HuH-7 (cell line): ENCODE results near the gene CCDC110.
A peak's percentile ranks its signal among the peaks of the same experiment; 100 is the strongest.

Source experiments
- DNase-seq: peaks from one replicate; pipeline ENCODE4 v3.0.0; 2011; ENCODE audit warnings: low spot score

CCDC110 gene

DNA sequence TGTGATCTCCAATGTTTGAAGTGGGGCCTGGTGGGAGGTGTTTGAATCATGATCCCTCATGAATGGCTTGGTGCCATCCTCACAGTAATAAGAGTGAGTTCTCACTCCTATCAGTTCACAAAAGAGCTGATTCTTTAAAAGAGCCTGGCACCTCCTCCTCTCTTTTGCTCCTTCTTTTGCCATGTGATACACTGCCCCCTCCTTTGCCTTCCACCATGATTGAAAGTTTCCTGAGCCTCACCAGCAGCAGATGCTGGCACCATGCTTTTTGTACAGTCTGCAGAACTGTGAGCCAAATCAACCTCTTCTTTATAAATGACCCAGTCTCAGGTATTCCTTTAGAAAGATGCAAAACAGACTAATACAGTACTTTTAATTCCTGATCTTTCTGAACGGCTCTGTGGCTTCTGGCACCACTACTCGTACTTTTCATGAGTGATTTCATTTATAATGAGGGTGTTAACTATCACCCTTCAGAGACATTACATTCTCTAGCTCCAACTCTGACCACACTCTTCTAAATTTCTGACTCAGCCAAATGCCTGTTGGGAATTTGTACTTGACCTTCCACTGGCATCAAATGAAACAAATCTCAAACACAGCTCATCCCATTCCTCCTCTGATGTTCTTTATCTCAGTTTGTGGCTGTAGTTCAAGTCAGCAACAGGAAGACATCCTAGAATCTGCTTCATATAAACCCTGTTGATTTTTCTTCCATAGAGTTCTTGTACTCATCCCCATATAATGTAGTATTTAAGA lies 50.0 kb downstream of the CCDC110 start:
- DNase-seq, result no peak

DNA sequence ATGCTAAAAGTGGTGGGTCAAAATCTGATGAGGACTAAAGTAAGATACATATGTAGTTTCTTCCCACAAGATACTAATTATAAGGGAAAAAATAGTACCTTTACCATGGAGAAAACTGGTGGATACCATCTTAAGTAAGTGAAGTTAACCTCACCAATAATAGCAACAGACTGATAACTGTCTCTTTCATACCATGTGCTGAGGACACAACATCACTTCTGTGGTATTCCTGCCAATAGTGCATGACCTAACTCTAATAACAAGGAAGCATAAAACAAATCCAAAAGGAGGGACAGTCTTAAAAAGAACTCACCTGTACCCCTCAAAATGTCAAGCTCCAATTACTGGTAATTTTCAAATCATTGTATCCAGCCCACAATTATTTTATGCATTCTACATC lies 54.6 kb downstream of the CCDC110 start:
- no peak for DNase-seq

DNA sequence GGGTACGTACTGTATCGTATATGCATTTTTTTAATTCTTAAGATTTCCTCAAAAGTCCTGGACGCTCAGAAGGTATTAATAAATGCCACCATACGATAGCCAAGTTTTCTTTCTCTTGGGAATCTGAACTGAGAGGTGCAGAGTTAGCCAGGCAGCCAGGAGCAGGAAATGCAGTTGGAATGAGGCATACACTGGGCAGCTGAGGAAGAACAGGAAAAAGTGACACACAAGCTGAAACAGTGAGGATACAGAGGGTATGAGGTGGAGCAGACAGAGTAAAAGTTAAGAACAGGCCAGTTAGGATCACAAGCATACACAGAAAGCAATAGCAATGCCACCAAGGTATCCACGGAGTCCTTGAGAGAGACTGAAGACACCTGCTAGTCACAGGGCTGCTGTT lies 59.1 kb downstream of the CCDC110 start:
- no peak for DNase-seq

DNA sequence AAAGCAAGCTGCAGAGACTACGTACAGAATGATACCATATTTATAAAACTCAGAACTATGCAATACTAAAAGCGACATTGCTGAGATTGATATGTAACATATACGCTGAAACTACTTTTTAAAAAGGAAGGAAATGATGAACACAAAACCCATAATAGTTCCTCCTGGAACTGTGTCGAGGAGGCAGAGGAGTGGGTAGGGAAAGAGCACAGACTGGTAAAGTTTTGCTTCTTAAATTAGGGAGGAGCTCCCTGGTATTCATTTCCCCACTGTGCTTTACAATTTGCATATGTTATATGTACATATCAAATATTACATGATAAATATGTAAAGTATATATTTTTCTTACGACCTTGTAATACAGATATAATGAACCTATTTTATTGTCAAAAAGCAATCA lies 59.7 kb downstream of the CCDC110 start:
- no peak for DNase-seq

- no peak for DNase-seq
These were observed 63.1 kb downstream of the CCDC110 start for GRCh38 chr4:185408432-185408831.

GRCh38 chr4:185405296-185405999 lies 66.1 kb downstream of the CCDC110 start:
- DNase-seq, result no peak

DNA sequence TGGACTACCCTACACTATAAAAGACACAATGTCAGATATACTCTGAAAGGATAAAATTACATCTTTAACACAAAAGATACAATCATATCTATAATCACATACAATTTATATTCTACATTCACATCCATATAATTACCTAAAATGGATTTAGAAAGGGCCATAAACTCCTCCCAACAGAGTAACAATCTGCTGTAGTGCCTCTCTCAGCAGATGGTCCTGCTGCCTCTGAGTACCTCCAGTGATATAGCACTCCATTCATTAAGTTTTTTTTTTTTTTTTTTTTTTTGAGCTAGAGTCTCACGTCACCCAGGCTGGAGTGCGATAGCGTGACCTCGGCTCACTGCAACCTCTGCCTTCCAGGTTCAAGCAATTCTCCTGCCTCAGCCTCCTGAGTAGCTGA lies 67.5 kb downstream of the CCDC110 start:
- no peak for DNase-seq

GRCh38 chr4:185399466-185399865 lies 72.1 kb downstream of the CCDC110 start:
- no peak for DNase-seq

DNA sequence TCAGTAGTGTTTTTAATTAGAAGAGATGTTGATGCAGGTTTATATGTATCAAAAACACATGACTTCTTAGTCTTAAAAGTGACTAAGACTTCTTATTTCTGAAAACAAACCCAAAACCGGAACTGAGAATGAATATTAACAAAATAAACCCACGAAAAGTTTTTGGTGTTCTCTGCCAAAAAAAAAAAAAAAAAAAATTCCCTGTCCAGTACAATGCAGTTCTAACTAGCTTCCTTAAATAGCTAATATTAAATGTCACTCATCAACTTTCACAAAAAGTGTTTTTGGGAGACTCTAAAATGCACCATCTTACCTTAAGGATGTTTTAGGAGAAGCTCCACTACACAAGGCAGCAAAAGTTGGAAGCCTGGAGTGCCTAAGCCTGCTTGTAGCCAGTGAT lies 72.9 kb downstream of the CCDC110 start:
- no peak for DNase-seq

GRCh38 chr4:185396724-185397385 lies 74.7 kb downstream of the CCDC110 start, which contains the start of gene ANKRD37:
ANKRD37 (plus strand) TSS chr4:185396841; CDS start chr4:185396924, 83 bp downstream.
- DNase-seq, result no peak

DNA sequence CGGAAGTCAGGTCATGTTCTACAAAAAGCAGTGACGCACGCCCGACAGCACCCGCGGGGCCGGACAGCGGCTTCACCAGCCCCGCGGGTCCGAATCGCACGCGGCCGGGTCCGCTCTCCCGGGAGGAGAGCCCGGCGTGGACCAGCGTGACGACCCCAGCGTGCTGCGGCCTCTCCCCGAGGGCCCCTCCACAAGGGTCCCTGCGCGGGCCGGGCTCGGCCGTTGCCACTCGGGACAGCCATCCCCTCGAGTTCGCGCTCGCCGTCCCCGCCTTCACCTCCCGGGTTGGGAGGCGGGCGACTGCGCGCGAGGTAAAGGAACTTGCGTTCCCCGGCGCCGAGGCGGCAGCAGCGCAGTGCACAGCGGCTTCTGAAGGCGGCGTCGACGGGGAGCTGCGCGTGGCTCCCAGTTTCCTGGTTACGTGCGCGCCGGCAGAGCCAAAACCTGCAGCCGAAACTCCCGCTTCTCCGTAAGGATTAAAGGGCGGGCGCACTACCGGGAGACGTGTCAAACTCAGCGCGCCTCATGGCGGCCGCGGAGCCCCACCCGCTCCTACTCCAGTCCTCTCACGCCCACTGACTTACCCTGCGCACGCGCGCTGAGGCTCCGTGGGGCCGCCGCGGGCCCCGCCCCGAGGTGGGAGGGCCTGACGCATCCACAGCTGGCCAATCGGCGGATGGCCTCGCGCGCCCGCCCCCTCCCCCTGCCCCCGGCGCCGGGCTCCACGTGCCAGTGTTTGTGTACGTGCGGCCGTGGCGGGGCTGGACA lies 75.4 kb downstream of the CCDC110 start:
- DNase-seq, result peak; percentile 55

GRCh38 chr4:185395238-185395955 lies 76.1 kb downstream of the CCDC110 start, which contains the start of gene LRP2BP:
LRP2BP (minus strand) TSS chr4:185395924; CDS start chr4:185378186, 17,738 bp downstream.
- no peak for DNase-seq
